Mesendoderm (in vitro differentiated cells): ENCODE data around the gene FGGY.

ENCODE experiments used
- DNase-seq: peaks from one replicate; pipeline ENCODE4 v3.0.0; 2013
- H2AK5ac ChIP-seq: 2 replicates; pipeline ENCODE4 v1.6.1; 2013; ENCODE audit warnings: low read length, inconsistent platforms
- H2BK120ac ChIP-seq: 2 replicates; pipeline ENCODE4 v1.6.1; 2013; ENCODE audit warnings: low read depth, mild to moderate bottlenecking, low read length, moderate library complexity, mixed read lengths
- H2BK15ac ChIP-seq: replicated peaks from 2 replicates; pipeline ENCODE4 v1.6.1; 2013; ENCODE audit warnings: low read depth, mild to moderate bottlenecking, moderate library complexity
- H2BK5ac ChIP-seq: 2 replicates; pipeline ENCODE4 v1.6.1; 2013; ENCODE audit warnings: low read length, inconsistent platforms
- H3K18ac ChIP-seq: 2 replicates; pipeline ENCODE4 v1.6.1; 2013; ENCODE audit warnings: mild to moderate bottlenecking, low read length, mixed read lengths
- H3K23ac ChIP-seq: one replicate; pipeline ENCODE4 v1.6.1; 2013; ENCODE audit warnings: low read length
- H3K27ac ChIP-seq: 2 replicates; pipeline ENCODE4 v1.5.1; 2013; ENCODE audit warnings: low read depth, mild to moderate bottlenecking, inconsistent platforms, low read length, moderate library complexity
- H3K27me3 ChIP-seq: 2 replicates; pipeline ENCODE4 v1.6.1; 2013; ENCODE audit warnings: low read length, control low read depth, mild to moderate bottlenecking, inconsistent platforms; ENCODE audit not compliant: insufficient read depth, poor library complexity
- H3K36me3 ChIP-seq: 2 replicates; pipeline ENCODE4 v1.6.1; 2013; ENCODE audit warnings: low read length, inconsistent platforms; ENCODE audit not compliant: control insufficient read depth, insufficient read depth
- H3K4ac ChIP-seq: one replicate; pipeline ENCODE4 v1.6.1; 2013; ENCODE audit warnings: low read depth, mild to moderate bottlenecking, low read length, moderate library complexity
- H3K4me1 ChIP-seq: 2 replicates; pipeline ENCODE4 v1.6.1; 2013; ENCODE audit warnings: low read depth, low read length, inconsistent platforms; ENCODE audit not compliant: control insufficient read depth
- H3K4me2 ChIP-seq: 2 replicates; pipeline ENCODE4 v1.6.1; 2013; ENCODE audit warnings: low read length
- H3K4me3 ChIP-seq: 2 replicates; pipeline ENCODE4 v1.5.1; 2013; ENCODE audit warnings: mild to moderate bottlenecking, low read length
- H3K56ac ChIP-seq: one replicate; pipeline ENCODE4 v1.6.1; 2013; ENCODE audit warnings: low read length
- H3K79me1 ChIP-seq: 2 replicates; pipeline ENCODE4 v1.6.1; 2013; ENCODE audit warnings: low read length, inconsistent platforms
- H3K79me2 ChIP-seq: 2 replicates; pipeline ENCODE4 v1.6.1; 2013; ENCODE audit warnings: mild to moderate bottlenecking, low read length; ENCODE audit not compliant: control insufficient read depth, insufficient read depth
- H3K9ac ChIP-seq: 2 replicates; pipeline ENCODE4 v1.6.1; 2013; ENCODE audit warnings: low read length, inconsistent platforms
- H4K5ac ChIP-seq: one replicate; pipeline ENCODE4 v1.6.1; 2013; ENCODE audit warnings: low read length
- H4K8ac ChIP-seq: one replicate; pipeline ENCODE4 v1.6.1; 2013; ENCODE audit warnings: low read depth, mild to moderate bottlenecking, control low read depth, low read length, moderate library complexity
- WGBS: extraction: QIAGEN DNeasy Blood & Tissue Kit; methylation state at CpG from one replicate; pipeline ENCODE4 v1.1.7; 2013; ENCODE audit warnings: low lambda C conversion rate, missing lambda C conversion rate; ENCODE audit not compliant: insufficient coverage; ENCODE audit errors: extremely low coverage; 5-methylcytosine and 5-hydroxymethylcytosine counted together

Gene FGGY

DNA sequence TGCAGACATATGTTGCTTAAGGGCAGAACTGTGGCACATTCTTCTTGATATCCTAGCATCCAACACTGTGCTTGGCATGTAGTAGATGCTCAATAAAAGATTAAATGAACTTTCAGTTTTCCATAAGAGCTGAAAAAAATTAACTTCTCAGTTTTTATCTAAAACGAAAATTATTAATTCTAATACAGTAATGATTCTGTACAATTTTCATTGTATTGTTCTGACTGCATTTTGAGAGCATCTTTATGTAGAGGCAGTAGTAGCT is 46.6 kb downstream of the FGGY start:
- H2BK15ac ChIP-seq, result no peak overlapping the region
- no peak overlapping the region for H4K8ac ChIP-seq
- no peak overlapping the region for H3K56ac ChIP-seq
- H3K4me1 ChIP-seq, result no peaks in the 10 kb centered on the region
- no peak overlapping the region for H2AK5ac ChIP-seq
- no peaks in the 10 kb centered on the region for H3K36me3 ChIP-seq
- no peak overlapping the region for H2BK120ac ChIP-seq
- no peak overlapping the region for H3K4me2 ChIP-seq
- no peaks in the 10 kb centered on the region for H3K79me2 ChIP-seq
- H3K79me1 ChIP-seq, result no peaks in the 10 kb centered on the region
- H3K18ac ChIP-seq, result no peak overlapping the region
- no peak overlapping the region for H3K4me3 ChIP-seq
- no peak overlapping the region for H3K27ac ChIP-seq
- no peak for DNase-seq
- no peak overlapping the region for H3K9ac ChIP-seq
- no peak overlapping the region for H2BK5ac ChIP-seq
- H3K27me3 ChIP-seq, result no peaks in the 10 kb centered on the region
- WGBS, result no CpG with 5 or more reads among the region's 1 CpG
- no peak overlapping the region for H3K23ac ChIP-seq
- no peak overlapping the region for H3K4ac ChIP-seq
- H4K5ac ChIP-seq, result no peak overlapping the region

DNA sequence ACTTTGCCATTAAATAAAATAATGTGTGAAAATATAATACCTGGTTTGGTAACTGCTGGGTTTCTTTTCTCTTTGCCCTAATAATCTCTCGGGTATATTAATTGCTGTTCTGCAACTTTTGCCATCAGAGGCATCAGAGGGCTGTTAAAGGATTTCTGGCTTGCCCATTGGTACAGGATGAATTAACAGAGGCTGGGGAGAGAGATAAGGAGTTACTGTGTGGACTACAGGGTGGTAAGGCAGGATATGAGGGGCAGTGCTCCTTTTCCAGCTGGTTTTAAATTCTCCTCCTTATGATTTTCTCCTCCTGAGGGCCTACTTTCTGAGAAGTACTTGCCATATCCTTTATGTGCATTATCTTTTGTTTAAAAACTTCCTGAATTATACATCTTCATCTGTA is 48.3 kb downstream of the FGGY start:
- H4K5ac ChIP-seq, result no peak overlapping the region
- H3K23ac ChIP-seq, result no peak overlapping the region
- no peak overlapping the region for H3K9ac ChIP-seq
- H2BK5ac ChIP-seq, result no peak overlapping the region
- H3K4me2 ChIP-seq, result no peak overlapping the region
- H2AK5ac ChIP-seq, result no peak overlapping the region
- H3K56ac ChIP-seq, result no peak overlapping the region
- H3K4me1 ChIP-seq, result no peaks in the 10 kb centered on the region
- WGBS, result no CpG with 5 or more reads among the region's 1 CpG
- H3K27ac ChIP-seq, result no peak overlapping the region
- DNase-seq, result no peak
- no peak overlapping the region for H3K4me3 ChIP-seq
- no peaks in the 10 kb centered on the region for H3K36me3 ChIP-seq
- H2BK120ac ChIP-seq, result no peak overlapping the region
- H4K8ac ChIP-seq, result no peak overlapping the region
- no peaks in the 10 kb centered on the region for H3K79me1 ChIP-seq
- H3K18ac ChIP-seq, result no peak overlapping the region
- H3K79me2 ChIP-seq, result no peaks in the 10 kb centered on the region
- H3K27me3 ChIP-seq, result no peaks in the 10 kb centered on the region
- H2BK15ac ChIP-seq, result no peak overlapping the region
- H3K4ac ChIP-seq, result no peak overlapping the region

DNA sequence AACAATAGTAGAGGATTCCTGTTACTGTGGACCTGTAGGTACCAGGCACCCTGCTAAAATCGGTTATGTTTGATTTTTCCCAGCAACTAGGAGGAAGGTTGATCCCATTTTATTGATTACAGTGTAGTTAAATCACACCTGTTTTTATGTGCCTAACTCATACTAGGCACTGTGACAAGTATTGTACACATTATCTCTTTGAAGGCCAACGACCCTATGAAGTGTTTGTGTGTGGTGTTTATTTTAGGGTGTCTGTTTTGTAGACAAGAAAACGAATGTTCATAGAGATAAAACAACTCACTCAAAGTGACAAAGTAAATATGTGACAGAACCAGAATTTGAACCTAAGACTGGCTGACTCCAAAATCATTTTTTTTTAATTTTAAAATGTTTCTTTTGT is 49.5 kb downstream of the FGGY start:
- Histone ChIP-seq H4K8ac (no peak overlapping the region), H3K4me2 (no peak overlapping the region), H2BK120ac (no peak overlapping the region), H3K18ac (no peak overlapping the region), H2BK15ac (no peak overlapping the region), H3K27me3 (no peaks in the 10 kb centered on the region), H2BK5ac (no peak overlapping the region), H3K36me3 (no peaks in the 10 kb centered on the region), H3K79me1 (no peaks in the 10 kb centered on the region), H2AK5ac (no peak overlapping the region), H3K56ac (no peak overlapping the region), H3K4me1 (no peaks in the 10 kb centered on the region), H3K79me2 (no peaks in the 10 kb centered on the region), H3K9ac (no peak overlapping the region), H3K4ac (no peak overlapping the region), H3K23ac (no peak overlapping the region), H3K4me3 (no peak overlapping the region), H4K5ac (no peak overlapping the region), H3K27ac (no peak overlapping the region)
- no peak for DNase-seq
- no CpG with 5 or more reads among the region's 3 CpGs for WGBS

DNA sequence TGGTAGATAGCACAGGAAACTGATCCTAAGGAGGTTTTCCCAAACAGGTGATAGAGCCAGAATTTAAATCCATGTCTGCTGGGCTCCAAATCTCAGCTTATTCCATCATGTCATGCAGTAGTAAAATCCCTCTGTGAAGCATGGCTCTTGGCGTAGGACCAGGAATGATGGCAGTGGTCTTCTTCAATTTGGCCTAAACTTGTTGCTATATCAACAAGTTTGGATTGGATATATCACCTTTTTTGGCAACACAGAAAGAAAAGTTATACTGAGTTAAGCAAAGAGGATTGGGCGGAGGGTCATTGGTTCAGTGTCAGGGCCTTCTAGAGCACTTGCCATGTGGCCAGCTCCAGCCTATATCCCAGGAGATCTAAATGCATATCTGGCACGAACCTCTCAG is 52.2 kb downstream of the FGGY start:
- H3K36me3 ChIP-seq, result no peaks in the 10 kb centered on the region
- no CpG with 5 or more reads among the region's 3 CpGs for WGBS
- H3K18ac ChIP-seq, result no peak overlapping the region
- H2BK5ac ChIP-seq, result no peak overlapping the region
- H3K79me2 ChIP-seq, result no peaks in the 10 kb centered on the region
- no peak overlapping the region for H3K23ac ChIP-seq
- H2BK120ac ChIP-seq, result no peak overlapping the region
- no peak overlapping the region for H3K4me3 ChIP-seq
- H4K8ac ChIP-seq, result no peak overlapping the region
- no peak overlapping the region for H2BK15ac ChIP-seq
- H3K4ac ChIP-seq, result no peak overlapping the region
- no peak overlapping the region for H3K27ac ChIP-seq
- no peaks in the 10 kb centered on the region for H3K4me1 ChIP-seq
- no peak overlapping the region for H3K9ac ChIP-seq
- H4K5ac ChIP-seq, result no peak overlapping the region
- no peaks in the 10 kb centered on the region for H3K79me1 ChIP-seq
- no peak for DNase-seq
- H3K27me3 ChIP-seq, result no peaks in the 10 kb centered on the region
- no peak overlapping the region for H3K4me2 ChIP-seq
- H2AK5ac ChIP-seq, result no peak overlapping the region
- no peak overlapping the region for H3K56ac ChIP-seq

DNA sequence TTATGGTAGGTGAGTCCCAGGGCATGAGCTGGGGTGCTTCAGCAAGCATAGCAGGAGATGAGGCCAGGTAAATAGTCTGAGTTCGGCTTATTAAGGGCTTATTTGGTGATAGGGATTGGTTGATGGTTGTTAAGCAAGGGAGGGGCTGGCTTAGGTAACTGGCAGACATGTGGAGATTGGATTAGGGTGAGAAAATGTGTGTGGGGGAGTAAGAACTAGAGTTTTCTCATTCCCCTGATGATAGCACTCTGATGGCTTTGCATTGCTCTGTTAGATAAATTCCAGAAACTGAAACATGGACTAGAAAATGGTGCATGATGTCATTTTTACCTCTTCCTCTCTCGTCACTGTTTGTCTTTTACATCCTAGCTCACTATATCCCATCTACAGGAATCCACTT is 53.6 kb downstream of the FGGY start:
- no peak overlapping the region for H3K9ac ChIP-seq
- H2BK120ac ChIP-seq, result no peak overlapping the region
- H4K8ac ChIP-seq, result no peak overlapping the region
- WGBS, result no CpG with 5 or more reads among the region's 2 CpGs
- no peaks in the 10 kb centered on the region for H3K36me3 ChIP-seq
- H3K56ac ChIP-seq, result no peak overlapping the region
- no peak overlapping the region for H2AK5ac ChIP-seq
- H4K5ac ChIP-seq, result no peak overlapping the region
- no peak overlapping the region for H3K4ac ChIP-seq
- DNase-seq, result peak; percentile 43
- no peak overlapping the region for H2BK5ac ChIP-seq
- no peak overlapping the region for H3K23ac ChIP-seq
- H3K79me1 ChIP-seq, result no peaks in the 10 kb centered on the region
- H3K18ac ChIP-seq, result no peak overlapping the region
- no peaks in the 10 kb centered on the region for H3K79me2 ChIP-seq
- H3K27me3 ChIP-seq, result no peaks in the 10 kb centered on the region
- no peak overlapping the region for H3K27ac ChIP-seq
- H3K4me2 ChIP-seq, result no peak overlapping the region
- no peak overlapping the region for H2BK15ac ChIP-seq
- no peaks in the 10 kb centered on the region for H3K4me1 ChIP-seq
- H3K4me3 ChIP-seq, result no peak overlapping the region

DNA sequence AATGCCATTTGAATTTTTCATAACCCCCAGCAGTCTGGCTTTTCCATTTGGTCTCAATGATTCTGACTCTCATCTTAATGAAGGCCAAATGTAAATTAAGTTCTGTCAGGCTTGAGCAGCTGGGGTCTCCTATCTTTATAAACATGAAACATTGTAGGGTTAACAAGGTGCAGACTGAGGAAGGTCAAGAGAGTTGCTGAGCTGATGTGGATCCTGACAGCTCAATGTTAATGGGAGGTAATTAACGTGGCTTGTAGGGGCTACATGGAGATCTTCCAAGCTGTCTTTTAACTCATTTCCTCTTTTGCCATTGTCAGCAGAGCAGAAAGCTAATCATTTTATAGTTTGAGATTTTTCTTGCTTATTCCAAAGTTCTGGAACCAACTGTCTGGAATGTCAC is 55.2 kb downstream of the FGGY start:
- Histone ChIP-seq H3K4me3 (no peak overlapping the region), H3K79me2 (no peaks in the 10 kb centered on the region), H3K27ac (no peak overlapping the region), H3K18ac (no peak overlapping the region), H3K79me1 (no peaks in the 10 kb centered on the region), H3K4me2 (no peak overlapping the region), H3K23ac (no peak overlapping the region), H2AK5ac (no peak overlapping the region), H2BK120ac (no peak overlapping the region), H3K4me1 (no peaks in the 10 kb centered on the region), H3K36me3 (no peaks in the 10 kb centered on the region), H3K56ac (no peak overlapping the region), H2BK5ac (no peak overlapping the region), H3K27me3 (no peaks in the 10 kb centered on the region), H4K5ac (no peak overlapping the region), H3K9ac (no peak overlapping the region), H3K4ac (no peak overlapping the region), H4K8ac (no peak overlapping the region), H2BK15ac (no peak overlapping the region)
- DNase-seq, result peak; percentile 8
- no CpG with 5 or more reads among the region's 1 CpG for WGBS
